ENCODE data around the gene MYRFL.

GRCh38 chr12:69834576-69834975 is 9.5 kb downstream of the MYRFL start:
- TF ChIP-seq CTCF (IDR thresholded peaks at IDR 0.05) (no peak), POLR2A (IDR thresholded peaks at IDR 0.05) (no peak)
